Measurements from ENCODE around the gene POC1A. TPM values are rescaled to one million over a fixed set of nuclear protein-coding genes. Genes with fewer than 3 reads are reported as not detected.

The POC1A gene
- total RNA-seq, 1 donor from 2014 or later: 9.4 TPM

GRCh38 chr3:52072020-52072419, 82.2 kb downstream of the POC1A start:
- TF ChIP-seq CTCF (IDR thresholded peaks at IDR 0.05; ENCODE audit: unreplicated experiment): no peak
- Mint-ChIP-seq H3K27me3 (ENCODE audit: low read depth) (no peaks in the 10 kb centered on the region), H3K27ac (no peak overlapping the region), H3K36me3 (no peaks in the 10 kb centered on the region), H3K9me3 (no peaks in the 10 kb centered on the region), H3K4me1 (peaks cover 55% of the 10 kb centered on the region), H3K4me3 (no peak overlapping the region)
- no peak for DNase-seq (ENCODE audit: low spot score in 2 of 2, unreplicated experiment in 2 of 2)

GRCh38 chr3:52070724-52071621, 83.2 kb downstream of the POC1A start:
- no peak for DNase-seq (ENCODE audit: low spot score in 2 of 2, unreplicated experiment in 2 of 2)

GRCh38 chr3:52069855-52070254, 84.4 kb downstream of the POC1A start:
- TF ChIP-seq CTCF (IDR thresholded peaks at IDR 0.05; ENCODE audit: unreplicated experiment): no peak
- no peaks in the 10 kb centered on the region for H3K9me3 Mint-ChIP-seq
- H3K27ac Mint-ChIP-seq: peak overlapping the region; percentile 96
- peaks cover 48% of the 10 kb centered on the region for H3K4me1 Mint-ChIP-seq
- H3K4me3 Mint-ChIP-seq: no peak overlapping the region
- H3K27me3 Mint-ChIP-seq (ENCODE audit: low read depth): no peaks in the 10 kb centered on the region
- DNase-seq (ENCODE audit: low spot score in 2 of 2, unreplicated experiment in 2 of 2): no peak
- H3K36me3 Mint-ChIP-seq: no peaks in the 10 kb centered on the region

More at GRCh38 chr3:52070724-52071621, 83.2 kb downstream of the POC1A start:
- H3K27me3 Mint-ChIP-seq (ENCODE audit: low read depth): no peaks in the 10 kb centered on the region
- no peak overlapping the region for H3K4me3 Mint-ChIP-seq
- no peaks in the 10 kb centered on the region for H3K9me3 Mint-ChIP-seq
- no peak for TF ChIP-seq CTCF (IDR thresholded peaks at IDR 0.05; ENCODE audit: unreplicated experiment)
- H3K27ac Mint-ChIP-seq: peak overlapping the region; percentile 78
- no peaks in the 10 kb centered on the region for H3K36me3 Mint-ChIP-seq
- H3K4me1 Mint-ChIP-seq: peaks cover 50% of the 10 kb centered on the region

GRCh38 chr3:52069135-52069534, 85.1 kb downstream of the POC1A start:
- no peak for TF ChIP-seq CTCF (IDR thresholded peaks at IDR 0.05; ENCODE audit: unreplicated experiment)
- H3K9me3 Mint-ChIP-seq: no peaks in the 10 kb centered on the region
- DNase-seq (ENCODE audit: low spot score in 2 of 2, unreplicated experiment in 2 of 2): no peak
- peaks cover 44% of the 10 kb centered on the region for H3K4me1 Mint-ChIP-seq
- H3K27me3 Mint-ChIP-seq (ENCODE audit: low read depth): no peaks in the 10 kb centered on the region
- H3K27ac Mint-ChIP-seq: peak overlapping the region; percentile 96
- no peak overlapping the region for H3K4me3 Mint-ChIP-seq
- no peaks in the 10 kb centered on the region for H3K36me3 Mint-ChIP-seq

- H3K4me3 Mint-ChIP-seq: no peak overlapping the region
- no peaks in the 10 kb centered on the region for H3K36me3 Mint-ChIP-seq
- H3K27ac Mint-ChIP-seq: peak overlapping the region; percentile 96
- peaks cover 46% of the 10 kb centered on the region for H3K4me1 Mint-ChIP-seq
- H3K27me3 Mint-ChIP-seq (ENCODE audit: low read depth): no peaks in the 10 kb centered on the region
- H3K9me3 Mint-ChIP-seq: no peaks in the 10 kb centered on the region
- no peak for TF ChIP-seq CTCF (IDR thresholded peaks at IDR 0.05; ENCODE audit: unreplicated experiment)
- DNase-seq (ENCODE audit: low spot score in 2 of 2, unreplicated experiment in 2 of 2): no peak
Measured at GRCh38 chr3:52068730-52069129, 85.5 kb downstream of the POC1A start.

All from mesothelial cell of epicardium (in vitro differentiated cells).